HCT116 (cell line): ENCODE results near the gene PPP1R12B. TPM values are rescaled to one million over a fixed set of nuclear protein-coding genes. Genes with fewer than 3 reads are reported as not detected.

Experiments used
- ATAC-seq: fragments of 200-7000 bp; cut with Tn5 transposase; 2 replicates; pipeline ENCODE4 v1.9.1; 2020; ENCODE audit warnings: mild to moderate bottlenecking, moderate library complexity
- BruUV-seq: library from RNA; stranded (reverse); fragments of 400-500 nt; replicated peaks from 2 replicates; lab custom pipeline; 2021; lab: Mats Ljungman, UMichigan
- CTCF ChIA-PET: fragments of 300-600 bp; sonication (Branson Sonifier 250); formaldehyde crosslinking; loops from one replicate; lab custom pipeline; 2021; ENCODE audit warnings: antibody characterized with exemption; lab: Charles Lee
- POLR2A ChIA-PET: fragments of 300-600, 350-600 bp; sonication (Branson Sonifier 250); formaldehyde crosslinking; loops from one replicate; lab custom pipeline; 2021; ENCODE audit warnings: antibody characterized with exemption; lab: Charles Lee
- RAD21 ChIA-PET, 2 experiments: fragments of 300-600 bp; sonication (Branson Sonifier 250); formaldehyde crosslinking; loops; one replicate each; lab custom pipeline; 2023; ENCODE audit warnings: low total read pairs in 2 of 2; ENCODE audit not compliant: uncharacterized antibody in 2 of 2, unreplicated experiment in 2 of 2, low non-redundant PET in 1 of 2; lab: Charles Lee
- DNase-seq: peaks from one replicate; pipeline ENCODE4 v3.0.0-alpha.2; 2010; ENCODE audit warnings: low read depth, low spot score
- H2AFZ ChIP-seq: fragments of 200-600 bp; shearing (Covaris generic), sonication (generic); 2 replicates; pipeline ENCODE4 v1.6.1; 2017; ENCODE audit warnings: low read depth, mixed run types, mixed read lengths, antibody characterized with exemption, low read length; ENCODE audit not compliant: poor library complexity, severe bottlenecking
- H3K27ac ChIP-seq: 2 replicates; pipeline ENCODE4 v1.5.1; 2012; ENCODE audit warnings: low read depth, low read length
- H3K27me3 ChIP-seq: fragments of 200-600 bp; sonication (generic); 2 replicates; pipeline ENCODE4 v1.6.1; 2016; ENCODE audit warnings: mixed run types, low read length, mixed read lengths; ENCODE audit not compliant: insufficient read depth
- H3K36me3 ChIP-seq, 2 experiments: fragments of 200-500 bp in 1 of 2; fragments of 200-600 bp in 1 of 2; sonication (Bioruptor generic) in 1 of 2; sonication (generic) in 1 of 2; 2 replicates each; pipeline versions ENCODE4 v1.5.1 to v1.6.1; 2014 to 2016; ENCODE audit warnings: low read length in 2 of 2, inconsistent platforms in 1 of 2, mixed read lengths in 1 of 2, mixed run types in 1 of 2; ENCODE audit not compliant: insufficient read depth in 2 of 2, control insufficient read depth in 1 of 2
- H3K4me1 ChIP-seq, 2 experiments: fragments of 200-600 bp in 1 of 2; sonication (generic) in 1 of 2; 2 replicates each; pipeline versions ENCODE4 v1.5.1 to v1.6.1; 2012 to 2017; ENCODE audit warnings: low read length in 2 of 2, inconsistent platforms in 1 of 2, mild to moderate bottlenecking in 1 of 2, mixed read lengths in 1 of 2, mixed run types in 1 of 2, moderate library complexity in 1 of 2; ENCODE audit not compliant: insufficient read depth in 2 of 2, control insufficient read depth in 1 of 2
- H3K4me2 ChIP-seq: fragments of 200-600 bp; sonication (generic); 2 replicates; pipeline ENCODE4 v1.6.1; 2017; ENCODE audit warnings: mixed run types, low read length, mixed read lengths
- H3K4me3 ChIP-seq, 2 experiments: fragments of 200-600 bp in 1 of 2; sonication (generic) in 1 of 2; replicated peaks in 1 of 2; 2 replicates each; pipeline ENCODE4 v1.5.1; 2011 to 2016; ENCODE audit warnings: low read length in 2 of 2, control low read depth in 1 of 2, low read depth in 1 of 2, mild to moderate bottlenecking in 1 of 2, mixed read lengths in 1 of 2, mixed run types in 1 of 2
- H3K79me2 ChIP-seq: fragments of 200-600 bp; sonication (generic); 2 replicates; pipeline ENCODE4 v1.6.1; 2017; ENCODE audit warnings: mild to moderate bottlenecking, mixed run types, low read length, moderate library complexity, mixed read lengths; ENCODE audit not compliant: insufficient read depth
- H3K9ac ChIP-seq: fragments of 200-600 bp; sonication (generic); 2 replicates; pipeline ENCODE4 v1.6.1; 2016; ENCODE audit warnings: low read length, mixed read lengths
- H3K9me2 ChIP-seq: fragments of 200-600 bp; sonication (generic), shearing (Covaris generic); 2 replicates; pipeline ENCODE4 v1.6.1; 2017; ENCODE audit warnings: mixed run types, mild to moderate bottlenecking, moderate library complexity; ENCODE audit not compliant: insufficient read depth
- H3K9me3 ChIP-seq, 2 experiments: fragments of 200-500 bp in 1 of 2; fragments of 200-600 bp in 1 of 2; sonication (Bioruptor generic) in 1 of 2; sonication (generic) in 1 of 2; 2 replicates each; pipeline ENCODE4 v1.6.1; 2014 to 2017; ENCODE audit warnings: low read length in 2 of 2, mixed read lengths in 2 of 2, inconsistent platforms in 1 of 2, low read depth in 1 of 2, mild to moderate bottlenecking in 1 of 2, mixed run types in 1 of 2, moderate library complexity in 1 of 2; ENCODE audit not compliant: control insufficient read depth in 1 of 2, insufficient read depth in 1 of 2
- H4K20me1 ChIP-seq: fragments of 200-600 bp; sonication (generic), shearing (Covaris generic); 2 replicates; pipeline ENCODE4 v1.6.1; 2017; ENCODE audit warnings: mixed run types, mild to moderate bottlenecking, moderate library complexity; ENCODE audit not compliant: insufficient read depth
- ELF1 ChIP-seq: IDR thresholded peaks from 2 replicates; pipeline ENCODE4 v1.6.1; 2012; ENCODE audit warnings: low read depth, borderline replicate concordance
- EZH2 ChIP-seq: fragments of 200-600 bp; sonication (generic); IDR thresholded peaks from 2 replicates; pipeline ENCODE4 v1.6.1; 2017; ENCODE audit warnings: antibody characterized with exemption, mixed run types
- EZH2phosphoT487 ChIP-seq: fragments of 200-600 bp; IDR thresholded peaks from 2 replicates; pipeline ENCODE4 v1.6.1; 2018; ENCODE audit warnings: antibody characterized with exemption, borderline replicate concordance
- POLR2A ChIP-seq: IDR thresholded peaks from 2 replicates; pipeline ENCODE4 v1.7.0; 2011; ENCODE audit warnings: borderline replicate concordance; ENCODE audit not compliant: insufficient read depth, insufficient read length; ENCODE audit errors: extremely low read depth
- POLR2AphosphoS5 ChIP-seq: IDR thresholded peaks from 2 replicates; pipeline ENCODE4 v1.6.1; 2011; ENCODE audit warnings: mild to moderate bottlenecking, low read depth, low read length, moderate library complexity
- RAD21 ChIP-seq: IDR thresholded peaks from 2 replicates; pipeline ENCODE4 v1.6.1; 2012; ENCODE audit warnings: low read depth, mild to moderate bottlenecking
- SIN3A ChIP-seq: IDR thresholded peaks from 2 replicates; pipeline ENCODE4 v1.6.1; 2012; ENCODE audit warnings: low read depth
- SP1 ChIP-seq: IDR thresholded peaks from 2 replicates; pipeline ENCODE4 v1.6.1; 2012; ENCODE audit warnings: low read depth
- TCF7L2 ChIP-seq: IDR thresholded peaks from 2 replicates; pipeline ENCODE4 v1.7.0; 2011; ENCODE audit warnings: borderline replicate concordance, inconsistent platforms; ENCODE audit not compliant: insufficient read depth, insufficient read length; ENCODE audit errors: extremely low read depth
- YY1 ChIP-seq: IDR thresholded peaks from 2 replicates; pipeline ENCODE4 v1.6.1; 2011; ENCODE audit warnings: low read length, low read depth, moderate library complexity, mild to moderate bottlenecking; ENCODE audit not compliant: insufficient replicate concordance; ENCODE audit errors: extremely low read depth
- ZFX ChIP-seq: fragments of 450-650 bp; IDR thresholded peaks from 2 replicates; pipeline ENCODE4 v1.6.1; 2017
- intact Hi-C: fragments of 100-400 bp; cut with micrococcal nuclease; formaldehyde crosslinking; loops from 2 replicates; pipeline ENCODE4 v1.10.0; 2022
- total RNA-seq: library from RNA; stranded (reverse); gene quantifications from one replicate; pipeline ENCODE4 v1.2.1, GENCODE V29; 2021; ENCODE audit not compliant: unreplicated experiment
- TF ChIP-seq, protein P1 (sequence below), 3 experiments: fragments of 200-600 bp in 1 of 3; sonication (generic) in 1 of 3; IDR thresholded peaks in 2 of 3; conservative IDR thresholded peaks in 1 of 3; 2 replicates each; pipeline ENCODE4 v1.5.1; 2012 to 2017; ENCODE audit warnings: low read depth in 2 of 3, low read length in 2 of 3, antibody characterized with exemption in 1 of 3, borderline replicate concordance in 1 of 3, control low read depth in 1 of 3, mild to moderate bottlenecking in 1 of 3, mixed read lengths in 1 of 3, mixed run types in 1 of 3, moderate library complexity in 1 of 3; ENCODE audit not compliant: insufficient read depth in 1 of 3
- TF ChIP-seq, protein P2 (sequence below): IDR thresholded peaks from 2 replicates; pipeline ENCODE4 v1.6.1; 2012
- TF ChIP-seq, protein P3 (sequence below): IDR thresholded peaks from 2 replicates; pipeline ENCODE4 v1.6.1; 2012

Gene PPP1R12B
- total RNA-seq, 1 experiment from 2014 or later = 14.3 TPM

- Histone ChIP-seq H3K9ac (no peak overlapping the region), H4K20me1 (no peaks in the 10 kb centered on the region), H3K36me3 (no peaks in the 10 kb centered on the region), H3K27ac (no peak overlapping the region), H3K9me2 (no peaks in the 10 kb centered on the region), H3K27me3 (no peaks in the 10 kb centered on the region), H2AFZ (no peak overlapping the region), H3K9me3 (no peaks in the 10 kb centered on the region), H3K4me1 (no peaks in the 10 kb centered on the region), H3K79me2 (no peaks in the 10 kb centered on the region), H3K4me2 (no peak overlapping the region), H3K4me3 (no peak overlapping the region)
- intact Hi-C loops = loop anchor here (1.0 to 10.0 kb wide), 2 partner anchors 99 to 214 kb away; partner anchors contain the start of gene SYT2
- RAD21 ChIA-PET = interaction anchor here (0.6 to 0.8 kb wide), 4 partner anchors 99 to 219 kb away, joined by 3 to 6 read pairs (median 6); no protein-coding TSS in a partner anchor
- TF ChIP-seq, protein P1, sequence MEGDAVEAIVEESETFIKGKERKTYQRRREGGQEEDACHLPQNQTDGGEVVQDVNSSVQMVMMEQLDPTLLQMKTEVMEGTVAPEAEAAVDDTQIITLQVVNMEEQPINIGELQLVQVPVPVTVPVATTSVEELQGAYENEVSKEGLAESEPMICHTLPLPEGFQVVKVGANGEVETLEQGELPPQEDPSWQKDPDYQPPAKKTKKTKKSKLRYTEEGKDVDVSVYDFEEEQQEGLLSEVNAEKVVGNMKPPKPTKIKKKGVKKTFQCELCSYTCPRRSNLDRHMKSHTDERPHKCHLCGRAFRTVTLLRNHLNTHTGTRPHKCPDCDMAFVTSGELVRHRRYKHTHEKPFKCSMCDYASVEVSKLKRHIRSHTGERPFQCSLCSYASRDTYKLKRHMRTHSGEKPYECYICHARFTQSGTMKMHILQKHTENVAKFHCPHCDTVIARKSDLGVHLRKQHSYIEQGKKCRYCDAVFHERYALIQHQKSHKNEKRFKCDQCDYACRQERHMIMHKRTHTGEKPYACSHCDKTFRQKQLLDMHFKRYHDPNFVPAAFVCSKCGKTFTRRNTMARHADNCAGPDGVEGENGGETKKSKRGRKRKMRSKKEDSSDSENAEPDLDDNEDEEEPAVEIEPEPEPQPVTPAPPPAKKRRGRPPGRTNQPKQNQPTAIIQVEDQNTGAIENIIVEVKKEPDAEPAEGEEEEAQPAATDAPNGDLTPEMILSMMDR (IDR thresholded peaks at IDR 0.05 in 2 of 3, conservative IDR thresholded peaks at IDR 0.05 in 1 of 3; ENCODE audit: borderline replicate concordance in 1 of 3, insufficient read depth in 1 of 3, low read depth in 2 of 3, low read length in 2 of 3) = peak; percentile 32 to 75 (median 54)
- TF ChIP-seq RAD21 (peak; percentile 78), ELF1 (no peak)
- POLR2A ChIA-PET = no interaction called here
- ATAC-seq = peak; percentile 75
- no TSS peak for BruUV-seq
- CTCF ChIA-PET = interaction anchor here (0.6 to 1.4 kb wide), 9 partner anchors 9 to 218 kb away, joined by 3 to 15 read pairs (median 4); no protein-coding TSS in a partner anchor
- DNase-seq = peak; percentile 12
These were observed 152.8 kb downstream of the PPP1R12B start for GRCh38 chr1:202501281-202501680.

GRCh38 chr1:202505356-202505755 is 156.9 kb downstream of the PPP1R12B start:
- no peaks in the 10 kb centered on the region for H4K20me1 ChIP-seq
- ChIA-PET POLR2A (no interaction called here), CTCF (no interaction called here)
- TF ChIP-seq POLR2A = no peak
- no peak for TF ChIP-seq SIN3A
- no peak for TF ChIP-seq TCF7L2
- no peak for TF ChIP-seq YY1
- TF ChIP-seq EZH2 = no peak
- no peak for TF ChIP-seq RAD21
- no peak for TF ChIP-seq ZFX
- TF ChIP-seq, protein P2, sequence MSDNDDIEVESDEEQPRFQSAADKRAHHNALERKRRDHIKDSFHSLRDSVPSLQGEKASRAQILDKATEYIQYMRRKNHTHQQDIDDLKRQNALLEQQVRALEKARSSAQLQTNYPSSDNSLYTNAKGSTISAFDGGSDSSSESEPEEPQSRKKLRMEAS = no peak
- TF ChIP-seq SP1 = no peak
- TF ChIP-seq, protein P1 (IDR thresholded peaks at IDR 0.05 in 2 of 3, conservative IDR thresholded peaks at IDR 0.05 in 1 of 3; ENCODE audit: borderline replicate concordance in 1 of 3, insufficient read depth in 1 of 3, low read depth in 2 of 3, low read length in 2 of 3) = no peak
- TF ChIP-seq POLR2AphosphoS5 = no peak
- no peak for TF ChIP-seq ELF1
- TF ChIP-seq, protein P3, sequence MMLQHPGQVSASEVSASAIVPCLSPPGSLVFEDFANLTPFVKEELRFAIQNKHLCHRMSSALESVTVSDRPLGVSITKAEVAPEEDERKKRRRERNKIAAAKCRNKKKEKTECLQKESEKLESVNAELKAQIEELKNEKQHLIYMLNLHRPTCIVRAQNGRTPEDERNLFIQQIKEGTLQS = no peak
- no peak for TF ChIP-seq EZH2phosphoT487

More at GRCh38 chr1:202505356-202505755, 156.9 kb downstream of the PPP1R12B start:
- Histone ChIP-seq H3K4me1 (no peaks in the 10 kb centered on the region), H3K36me3 (no peaks in the 10 kb centered on the region), H2AFZ (no peak overlapping the region), H3K27ac (no peak overlapping the region), H3K4me3 (no peak overlapping the region), H3K9ac (no peak overlapping the region), H3K9me3 (no peaks in the 10 kb centered on the region), H3K9me2 (no peaks in the 10 kb centered on the region), H3K4me2 (no peak overlapping the region), H3K27me3 (no peaks in the 10 kb centered on the region), H3K79me2 (no peaks in the 10 kb centered on the region)
- ATAC-seq = no peak
- intact Hi-C loops = loop anchor here (10.0 kb wide), 1 partner anchor 209 kb away; the partner anchor contains the start of gene SYT2
- DNase-seq = no peak
- BruUV-seq = no TSS peak
- RAD21 ChIA-PET = no interaction called here
